Measurements from ENCODE around the gene ADARB1. TPM values are rescaled to one million over a fixed set of nuclear protein-coding genes. Genes with fewer than 3 reads are reported as not detected.

ADARB1 gene
- total RNA-seq, 2 experiments from 2014 or later: 6.6 to 20.5 TPM

GRCh38 chr21:45177039-45177438 is 102.7 kb downstream of the ADARB1 start:
- Histone ChIP-seq H3K79me2 (ENCODE audit: insufficient read depth, low read depth, low read length) (no peaks in the 10 kb centered on the region), H3K9me3 (ENCODE audit: low read length) (no peaks in the 10 kb centered on the region), H2AFZ (ENCODE audit: low read length) (no peak overlapping the region), H3K9me2 (ENCODE audit: insufficient read depth, low read length) (no peaks in the 10 kb centered on the region), H3K36me3 (ENCODE audit: insufficient read depth, low read length) (no peaks in the 10 kb centered on the region), H3K27ac (ENCODE audit: low read depth, low read length, poor library complexity, severe bottlenecking) (no peak overlapping the region), H3K4me2 (ENCODE audit: low read length) (no peak overlapping the region), H4K20me1 (ENCODE audit: insufficient read depth, low read length) (no peaks in the 10 kb centered on the region), H3K4me3 (ENCODE audit: low read depth, low read length, poor library complexity, severe bottlenecking) (no peak overlapping the region), H3K4me1 (ENCODE audit: insufficient read depth, low read length, poor library complexity, severe bottlenecking) (no peaks in the 10 kb centered on the region)
- TF ChIP-seq EZH2phosphoT487 (IDR thresholded peaks at IDR 0.05; ENCODE audit: borderline replicate concordance, low read depth, low read length): no peak
- ChIA-PET CTCF (ENCODE audit: unreplicated experiment) (no interaction called here), POLR2A (no interaction called here)
- no peak for DNase-seq (ENCODE audit: low spot score)
- intact Hi-C loops (cut with micrococcal nuclease; ENCODE audit: unreplicated experiment): no loop called here
- BruUV-seq (replicated peaks): no TSS peak

GRCh38 chr21:45178070-45178608 is 103.8 kb downstream of the ADARB1 start:
- intact Hi-C loops (cut with micrococcal nuclease; ENCODE audit: unreplicated experiment): no loop called here
- Histone ChIP-seq H2AFZ (ENCODE audit: low read length) (no peak overlapping the region), H3K4me3 (ENCODE audit: low read depth, low read length, poor library complexity, severe bottlenecking) (no peak overlapping the region), H3K4me2 (ENCODE audit: low read length) (no peak overlapping the region), H3K9me2 (ENCODE audit: insufficient read depth, low read length) (no peaks in the 10 kb centered on the region), H4K20me1 (ENCODE audit: insufficient read depth, low read length) (no peaks in the 10 kb centered on the region), H3K9me3 (ENCODE audit: low read length) (no peaks in the 10 kb centered on the region), H3K4me1 (ENCODE audit: insufficient read depth, low read length, poor library complexity, severe bottlenecking) (no peaks in the 10 kb centered on the region), H3K79me2 (ENCODE audit: insufficient read depth, low read depth, low read length) (no peaks in the 10 kb centered on the region), H3K36me3 (ENCODE audit: insufficient read depth, low read length) (no peaks in the 10 kb centered on the region), H3K27ac (ENCODE audit: low read depth, low read length, poor library complexity, severe bottlenecking) (no peak overlapping the region)
- DNase-seq (ENCODE audit: low spot score): no peak
- no TSS peak for BruUV-seq (replicated peaks)
- TF ChIP-seq EZH2phosphoT487 (IDR thresholded peaks at IDR 0.05; ENCODE audit: borderline replicate concordance, low read depth, low read length) (no peak), CTCF (conservative IDR thresholded peaks at IDR 0.05; ENCODE audit: low read length) (no peak)
- ChIA-PET CTCF (ENCODE audit: unreplicated experiment) (no interaction called here), POLR2A (no interaction called here)

- no peaks in the 10 kb centered on the region for H3K9me3 ChIP-seq (ENCODE audit: low read length)
- no peak overlapping the region for H3K4me2 ChIP-seq (ENCODE audit: low read length)
- no peak overlapping the region for H3K27ac ChIP-seq (ENCODE audit: low read depth, low read length, poor library complexity, severe bottlenecking)
- H3K4me3 ChIP-seq (ENCODE audit: low read depth, low read length, poor library complexity, severe bottlenecking): no peak overlapping the region
- H4K20me1 ChIP-seq (ENCODE audit: insufficient read depth, low read length): no peaks in the 10 kb centered on the region
- no TSS peak for BruUV-seq (replicated peaks)
- no peaks in the 10 kb centered on the region for H3K36me3 ChIP-seq (ENCODE audit: insufficient read depth, low read length)
- H2AFZ ChIP-seq (ENCODE audit: low read length): no peak overlapping the region
- no peak for DNase-seq (ENCODE audit: low spot score)
- H3K79me2 ChIP-seq (ENCODE audit: insufficient read depth, low read depth, low read length): no peaks in the 10 kb centered on the region
- ChIA-PET CTCF (ENCODE audit: unreplicated experiment) (no interaction called here), POLR2A (no interaction called here)
- no peaks in the 10 kb centered on the region for H3K4me1 ChIP-seq (ENCODE audit: insufficient read depth, low read length, poor library complexity, severe bottlenecking)
- TF ChIP-seq CTCF (conservative IDR thresholded peaks at IDR 0.05; ENCODE audit: low read length) (no peak), EZH2phosphoT487 (IDR thresholded peaks at IDR 0.05; ENCODE audit: borderline replicate concordance, low read depth, low read length) (no peak)
- intact Hi-C loops (cut with micrococcal nuclease; ENCODE audit: unreplicated experiment): no loop called here
- no peaks in the 10 kb centered on the region for H3K9me2 ChIP-seq (ENCODE audit: insufficient read depth, low read length)
Observed at GRCh38 chr21:45178971-45179370, 104.6 kb downstream of the ADARB1 start.

All from OCI-LY7 (cell line).